Small intestine (tissue), 7 donors: ENCODE measurements around the gene ACSF2. TPM values are rescaled to one million over a fixed set of nuclear protein-coding genes. Genes with fewer than 3 reads are reported as not detected.

ENCODE experiments used
- DNase-seq, 2 donors: peaks; one replicate each; pipeline versions ENCODE4 v3.0.0 to v3.0.0-alpha.2; 2013
- FAIRE-seq: peaks from 2 replicates; lab custom pipeline; 2012; peaks lifted over from hg19 to GRCh38; lab: Jason Lieb, UNC
- H3K27ac ChIP-seq, 3 donors: one replicate each; pipeline ENCODE4 v1.5.1; 2013; ENCODE audit warnings: low read length in 2 of 3, mild to moderate bottlenecking in 2 of 3, control low read depth in 1 of 3, inconsistent platforms in 1 of 3, low read depth in 1 of 3, moderate library complexity in 1 of 3
- H3K27me3 ChIP-seq, 3 donors: one replicate each; pipeline ENCODE4 v1.6.1; 2013; ENCODE audit warnings: low read length in 3 of 3, inconsistent platforms in 1 of 3; ENCODE audit not compliant: control insufficient read depth in 3 of 3, insufficient read depth in 3 of 3
- H3K36me3 ChIP-seq, 3 donors: one replicate each; pipeline ENCODE4 v1.6.1; 2013; ENCODE audit warnings: low read length in 3 of 3, inconsistent platforms in 1 of 3, low read depth in 1 of 3, mild to moderate bottlenecking in 1 of 3, moderate library complexity in 1 of 3; ENCODE audit not compliant: control insufficient read depth in 3 of 3, insufficient read depth in 2 of 3
- H3K4me1 ChIP-seq, 3 donors: one replicate each; pipeline ENCODE4 v1.6.1; 2013; ENCODE audit warnings: low read length in 2 of 3, inconsistent platforms in 1 of 3, low read depth in 1 of 3, mild to moderate bottlenecking in 1 of 3, moderate library complexity in 1 of 3; ENCODE audit not compliant: control insufficient read depth in 3 of 3, insufficient read depth in 2 of 3
- H3K4me3 ChIP-seq, 3 donors: one replicate each; pipeline ENCODE4 v1.5.1; 2013; ENCODE audit warnings: low read length in 3 of 3, control low read depth in 1 of 3, inconsistent platforms in 1 of 3, low read depth in 1 of 3, mild to moderate bottlenecking in 1 of 3, moderate library complexity in 1 of 3
- H3K9me3 ChIP-seq, 2 donors: one replicate each; pipeline ENCODE4 v1.6.1; 2013; ENCODE audit warnings: low read depth in 1 of 2, low read length in 1 of 2; ENCODE audit not compliant: control insufficient read depth in 2 of 2, insufficient read depth in 1 of 2
- WGBS, 3 donors: extraction: QIAGEN DNeasy Blood & Tissue Kit; methylation state at CpG; one replicate each; pipeline ENCODE4 v1.1.7; 2013; 5-methylcytosine and 5-hydroxymethylcytosine counted together
- polyA plus RNA-seq, 4 donors: library from polyadenylated mRNA; stranded (reverse) in 3 of 4; unstranded in 1 of 4; fragments of 200-250 nt in 3 of 4; fragments of 120-200 nt in 1 of 4; gene quantifications; one replicate each; pipeline versions ENCODE4 v1.2.1 to v1.2.3, GENCODE V29; 2013
- donor health status: healthy with polysubstance abuse.
- donor health status: control.
- donor health status: control.
- donor health status: Bipolar disorder and iron deficiency.
- donor health status: healthy.

Gene ACSF2
- polyA plus RNA-seq, 4 donors, result 13.5 to 259 (median 117) TPM

- WGBS, 3 donors, result 94 to 97% (median 97%) methylated on average over 3 of the region's 3 CpGs
- peaks cover 0 to 7% (median 0%) of the 10 kb centered on the region in 3 donors for H3K4me1 ChIP-seq
- DNase-seq (no peak), FAIRE-seq (no peak)
- H3K27me3 ChIP-seq, result no peaks in the 10 kb centered on the region
- H3K36me3 ChIP-seq, result peaks cover 30 to 81% (median 45%) of the 10 kb centered on the region in 3 donors
- no peaks in the 10 kb centered on the region for H3K9me3 ChIP-seq
- H3K4me3 ChIP-seq, result no peak overlapping the region
- H3K27ac ChIP-seq, result no peak overlapping the region
These were observed 37.3 kb upstream of the ACSF2 start for GRCh38 chr17:50388728-50389127.

- Histone ChIP-seq H3K4me3 (no peak overlapping the region), H3K27me3 (no peaks in the 10 kb centered on the region), H3K36me3 (peaks cover 26 to 80% (median 45%) of the 10 kb centered on the region in 3 donors), H3K4me1 (peaks cover 0 to 7% (median 0%) of the 10 kb centered on the region in 3 donors), H3K27ac (no peak overlapping the region), H3K9me3 (no peaks in the 10 kb centered on the region)
- WGBS, 3 donors, result 92 to 98% (median 96%) methylated on average over 6 of the region's 6 CpGs
- DNase-seq, result no peak
- no peak for FAIRE-seq
These were observed 36.5 kb upstream of the ACSF2 start for GRCh38 chr17:50389534-50389933.

- Histone ChIP-seq H3K36me3 (peaks cover 11 to 63% (median 35%) of the 10 kb centered on the region in 3 donors), H3K27me3 (no peaks in the 10 kb centered on the region), H3K4me3 (no peak overlapping the region), H3K27ac (no peak overlapping the region), H3K9me3 (no peaks in the 10 kb centered on the region), H3K4me1 (peaks cover 0 to 21% (median 2%) of the 10 kb centered on the region in 3 donors)
- DNase-seq (no peak), FAIRE-seq (no peak)
- WGBS, 3 donors, result 59 to 80% (median 67%) methylated on average over 6 of the region's 6 CpGs
These were observed 33.4 kb upstream of the ACSF2 start for GRCh38 chr17:50392621-50393020.

- FAIRE-seq, result no peak
- 90 to 93% (median 90%) methylated on average over 5 of the region's 5 CpGs for WGBS, 3 donors
- Histone ChIP-seq H3K27ac (no peak overlapping the region), H3K9me3 (no peaks in the 10 kb centered on the region), H3K4me1 (peaks cover 0 to 21% (median 2%) of the 10 kb centered on the region in 3 donors), H3K4me3 (no peak overlapping the region), H3K36me3 (peaks cover 7 to 54% (median 24%) of the 10 kb centered on the region in 3 donors), H3K27me3 (no peaks in the 10 kb centered on the region)
- no peak for DNase-seq
These were observed 32.3 kb upstream of the ACSF2 start for GRCh38 chr17:50393700-50394099.

GRCh38 chr17:50394711-50395110 lies 31.3 kb upstream of the ACSF2 start:
- peaks cover 7 to 47% (median 22%) of the 10 kb centered on the region in 3 donors for H3K36me3 ChIP-seq
- FAIRE-seq (no peak), DNase-seq (no peak)
- no peak overlapping the region for H3K4me3 ChIP-seq
- H3K27ac ChIP-seq, result no peak overlapping the region
- WGBS, 3 donors, result 24 to 27% (median 25%) methylated on average over 3 of the region's 3 CpGs
- H3K27me3 ChIP-seq, result no peaks in the 10 kb centered on the region
- H3K4me1 ChIP-seq, result peaks cover 0 to 21% (median 2%) of the 10 kb centered on the region in 3 donors
- H3K9me3 ChIP-seq, result no peaks in the 10 kb centered on the region

GRCh38 chr17:50396261-50397110 lies 29.5 kb upstream of the ACSF2 start:
- no peak for FAIRE-seq
- WGBS, 3 donors, result 2 to 5% (median 5%) methylated on average over 30 of the region's 30 CpGs
- H3K27ac ChIP-seq, result peak overlapping the region; percentile 88 to 96 (median 93)

GRCh38 chr17:50397111-50397918 lies 28.7 kb upstream of the ACSF2 start, which contains the start of gene LRRC59:
Gene LRRC59 (minus strand): TSS chr17:50397523. CDS start chr17:50397317, 206 bp downstream.
- peaks cover 5 to 28% (median 12%) of the 10 kb centered on the region in 3 donors for H3K36me3 ChIP-seq
- DNase-seq, result peak; percentile 84 to 95
- no peaks in the 10 kb centered on the region for H3K9me3 ChIP-seq
- peak within 1 kb of the TSS; percentile 80 to 99 (median 90) for H3K4me3 ChIP-seq
- peaks cover 0 to 17% (median 2%) of the 10 kb centered on the region in 3 donors for H3K4me1 ChIP-seq
- peak within 1 kb of the TSS; percentile 88 to 96 (median 93) for H3K27ac ChIP-seq
- WGBS, 3 donors, result 0 to 1% (median 1%) methylated on average over 70 of the region's 70 CpGs
- no peak for FAIRE-seq
- H3K27me3 ChIP-seq, result no peaks in the 10 kb centered on the region

More at GRCh38 chr17:50396261-50397110, 29.5 kb upstream of the ACSF2 start:
- Histone ChIP-seq H3K27me3 (no peaks in the 10 kb centered on the region), H3K9me3 (no peaks in the 10 kb centered on the region), H3K4me3 (peak overlapping the region; percentile 80 to 99 (median 90)), H3K4me1 (peaks cover 0 to 21% (median 2%) of the 10 kb centered on the region in 3 donors), H3K36me3 (peaks cover 7 to 36% (median 15%) of the 10 kb centered on the region in 3 donors)
- peak; percentile 84 to 85 for DNase-seq

GRCh38 chr17:50397919-50398285 lies 28.1 kb upstream of the ACSF2 start:
- no peaks in the 10 kb centered on the region for H3K27me3 ChIP-seq
- no peak for FAIRE-seq
- H3K27ac ChIP-seq, result no peak overlapping the region
- H3K4me3 ChIP-seq, result peak overlapping the region in 1 of 3 donors; percentile 99
- WGBS, 3 donors, result 52 to 63% (median 56%) methylated on average over 9 of the region's 9 CpGs
- no peak for DNase-seq
- peaks cover 0 to 14% (median 2%) of the 10 kb centered on the region in 3 donors for H3K4me1 ChIP-seq
- H3K9me3 ChIP-seq, result no peaks in the 10 kb centered on the region
- H3K36me3 ChIP-seq, result peaks cover 2 to 22% (median 10%) of the 10 kb centered on the region in 3 donors
